H9 (cell line): ENCODE data around the gene ZNF423. TPM values are rescaled to one million over a fixed set of nuclear protein-coding genes. Genes with fewer than 3 reads are reported as not detected.

Source experiments
- DNase-seq: peaks from one replicate; pipeline ENCODE4 v3.0.0-alpha.2; 2017
- H2AFZ ChIP-seq: one replicate; pipeline ENCODE4 v1.6.1; 2013; ENCODE audit warnings: mild to moderate bottlenecking, low read length, control low read depth, moderate library complexity
- H2AK5ac ChIP-seq: 2 replicates; pipeline ENCODE4 v1.6.1; 2013; ENCODE audit warnings: low read length, control low read depth, mixed read lengths; ENCODE audit not compliant: insufficient read length
- H2BK120ac ChIP-seq: one replicate; pipeline ENCODE4 v1.6.1; 2013; ENCODE audit warnings: low read depth, mild to moderate bottlenecking, low read length, control low read depth, inconsistent platforms; ENCODE audit not compliant: poor library complexity, severe bottlenecking
- H2BK12ac ChIP-seq: 2 replicates; pipeline ENCODE4 v1.6.1; 2013; ENCODE audit warnings: low read length, control low read depth, mixed read lengths, low read depth; ENCODE audit not compliant: insufficient read length
- H2BK15ac ChIP-seq: 2 replicates; pipeline ENCODE4 v1.6.1; 2013; ENCODE audit warnings: low read depth, low read length, control low read depth
- H2BK20ac ChIP-seq: one replicate; pipeline ENCODE4 v1.6.1; 2013; ENCODE audit warnings: low read depth, mild to moderate bottlenecking, low read length, control low read depth, inconsistent platforms; ENCODE audit not compliant: poor library complexity, severe bottlenecking
- H2BK5ac ChIP-seq: 2 replicates; pipeline ENCODE4 v1.6.1; 2013; ENCODE audit warnings: low read length, control low read depth, mixed read lengths; ENCODE audit not compliant: insufficient read length
- H3K14ac ChIP-seq: 2 replicates; pipeline ENCODE4 v1.6.1; 2013; ENCODE audit warnings: low read length, control low read depth; ENCODE audit not compliant: insufficient read depth
- H3K18ac ChIP-seq: 2 replicates; pipeline ENCODE4 v1.6.1; 2013; ENCODE audit warnings: low read depth, mild to moderate bottlenecking, mixed read lengths, low read length, control low read depth; ENCODE audit not compliant: insufficient read length
- H3K23ac ChIP-seq: 2 replicates; pipeline ENCODE4 v1.6.1; 2013; ENCODE audit warnings: low read length, control low read depth, mixed read lengths, low read depth; ENCODE audit not compliant: insufficient read length
- H3K23me2 ChIP-seq: 2 replicates; pipeline ENCODE4 v1.6.1; 2013; ENCODE audit warnings: low read depth, mild to moderate bottlenecking, mixed read lengths, low read length, control low read depth; ENCODE audit not compliant: insufficient read length, poor library complexity, severe bottlenecking
- H3K27ac ChIP-seq: 2 replicates; pipeline ENCODE4 v1.5.1; 2013; ENCODE audit warnings: low read length, control low read depth, mixed read lengths, low read depth; ENCODE audit not compliant: insufficient read length
- H3K27me3 ChIP-seq: 2 replicates; pipeline ENCODE4 v1.6.1; 2013; ENCODE audit warnings: low read length, control low read depth, inconsistent platforms; ENCODE audit not compliant: insufficient read depth
- H3K4ac ChIP-seq: 2 replicates; pipeline ENCODE4 v1.6.1; 2013; ENCODE audit warnings: low read depth, mild to moderate bottlenecking, control low read depth, inconsistent platforms, low read length, moderate library complexity
- H3K4me1 ChIP-seq: 2 replicates; pipeline ENCODE4 v1.6.1; 2013; ENCODE audit warnings: low read length, control low read depth, inconsistent platforms; ENCODE audit not compliant: insufficient read depth
- H3K4me2 ChIP-seq: 2 replicates; pipeline ENCODE4 v1.6.1; 2013; ENCODE audit warnings: low read length, control low read depth, mixed read lengths; ENCODE audit not compliant: insufficient read length, insufficient read depth
- H3K56ac ChIP-seq: 2 replicates; pipeline ENCODE4 v1.6.1; 2013; ENCODE audit warnings: low read depth, mild to moderate bottlenecking, mixed read lengths, low read length, control low read depth; ENCODE audit not compliant: insufficient read length
- H3K79me1 ChIP-seq: 2 replicates; pipeline ENCODE4 v1.6.1; 2013; ENCODE audit warnings: low read depth, mild to moderate bottlenecking, moderate library complexity, low read length, control low read depth, inconsistent platforms; ENCODE audit not compliant: insufficient read depth, poor library complexity, severe bottlenecking
- H3K79me2 ChIP-seq: 2 replicates; pipeline ENCODE4 v1.6.1; 2013; ENCODE audit warnings: low read length, control low read depth, inconsistent platforms; ENCODE audit not compliant: insufficient read depth
- H3K9ac ChIP-seq: 2 replicates; pipeline ENCODE4 v1.6.1; 2013; ENCODE audit warnings: low read length, control low read depth, mixed read lengths; ENCODE audit not compliant: insufficient read length; ENCODE audit errors: extremely low read depth
- H3K9me3 ChIP-seq: one replicate; pipeline ENCODE4 v1.6.1; 2013; ENCODE audit warnings: low read depth, low read length, inconsistent platforms; ENCODE audit not compliant: control insufficient read depth
- H3T11ph ChIP-seq: one replicate; pipeline ENCODE4 v1.6.1; 2013; ENCODE audit warnings: mild to moderate bottlenecking, low read length, control low read depth, inconsistent platforms
- H4K20me1 ChIP-seq: one replicate; pipeline ENCODE4 v1.6.1; 2013; ENCODE audit not compliant: control insufficient read depth, insufficient read length, insufficient read depth
- H4K5ac ChIP-seq: 2 replicates; pipeline ENCODE4 v1.6.1; 2013; ENCODE audit warnings: low read depth, mild to moderate bottlenecking, mixed read lengths, low read length, control low read depth; ENCODE audit not compliant: insufficient read length
- H4K8ac ChIP-seq: replicated peaks from 2 replicates; pipeline ENCODE4 v1.6.1; 2013; ENCODE audit warnings: low read length, control low read depth, mixed read lengths, low read depth; ENCODE audit not compliant: insufficient read length
- H4K91ac ChIP-seq: 2 replicates; pipeline ENCODE4 v1.6.1; 2013; ENCODE audit warnings: low read depth, mild to moderate bottlenecking, moderate library complexity, mixed read lengths, low read length, control low read depth; ENCODE audit not compliant: insufficient read length
- H3K27ac Mint-ChIP-seq, 3 experiments: 2 replicates in 2 of 3; 3 replicates in 1 of 3; pipeline ENCODE4 v1.8.0; 2020 to 2021; ENCODE audit warnings: mixed read lengths in 3 of 3, mild to moderate bottlenecking in 1 of 3, moderate library complexity in 1 of 3
- H3K27me3 Mint-ChIP-seq: 2 replicates; pipeline ENCODE4 v1.8.0; 2021; ENCODE audit warnings: low read depth, mild to moderate bottlenecking, moderate library complexity, mixed read lengths
- H3K36me3 Mint-ChIP-seq, 3 experiments: 2 replicates in 2 of 3; 3 replicates in 1 of 3; pipeline ENCODE4 v1.8.0; 2020 to 2021; ENCODE audit warnings: low read depth in 3 of 3, mixed read lengths in 3 of 3; ENCODE audit not compliant: insufficient read depth in 1 of 3
- H3K4me1 Mint-ChIP-seq, 2 experiments: 2 replicates each; pipeline ENCODE4 v1.8.0; 2020; ENCODE audit warnings: mixed read lengths in 2 of 2
- H3K4me3 Mint-ChIP-seq, 2 experiments: 2 replicates in 1 of 2; 3 replicates in 1 of 2; pipeline ENCODE4 v1.8.0; 2020 to 2021; ENCODE audit warnings: mild to moderate bottlenecking in 2 of 2, mixed read lengths in 2 of 2, moderate library complexity in 1 of 2
- H3K9me3 Mint-ChIP-seq, 2 experiments: 2 replicates in 1 of 2; 3 replicates in 1 of 2; pipeline ENCODE4 v1.8.0; 2020; ENCODE audit warnings: mild to moderate bottlenecking in 2 of 2, mixed read lengths in 2 of 2, moderate library complexity in 1 of 2
- WGBS: extraction: QIAGEN DNeasy Blood & Tissue Kit; methylation state at CpG from one replicate; pipeline ENCODE4 v1.1.7; 2013; ENCODE audit warnings: missing lambda C conversion rate, low lambda C conversion rate, mixed read lengths; ENCODE audit not compliant: insufficient read length; ENCODE audit errors: extremely low coverage; 5-methylcytosine and 5-hydroxymethylcytosine counted together
- total RNA-seq: library from RNA; stranded (reverse); gene quantifications from 2 replicates; pipeline ENCODE4 v1.2.1, GENCODE V29; 2021
- TF ChIP-seq, protein P1 (sequence below): fragments of 200-600 bp; sonication (generic); conservative IDR thresholded peaks from 3 replicates; pipeline ENCODE4 v1.8.0; 2021; ENCODE audit warnings: antibody characterized with exemption, mild to moderate bottlenecking

ZNF423 gene
- total RNA-seq, 1 experiment from 2014 or later = 51.5 TPM

DNA sequence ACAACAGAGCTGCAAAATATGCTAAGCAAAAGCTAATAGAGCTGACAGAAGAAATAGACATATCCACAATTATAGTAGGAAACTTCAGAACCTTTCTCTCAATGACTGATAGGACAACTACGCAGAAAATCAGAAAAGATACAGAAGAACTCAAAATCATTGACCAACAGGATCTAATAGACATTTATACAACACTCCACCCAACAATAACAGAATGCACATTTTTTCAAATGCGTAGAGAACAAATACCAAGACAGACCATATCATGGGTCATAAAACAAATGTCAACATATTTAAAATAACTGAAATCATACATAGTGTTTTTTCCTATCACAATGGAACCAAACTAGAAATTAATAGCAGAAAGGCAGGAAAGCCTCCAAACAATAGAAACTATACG lies 244.9 kb downstream of the ZNF423 start:
- Histone ChIP-seq H3K56ac (no peak overlapping the region), H3K23ac (no peak overlapping the region), H4K8ac (no peak overlapping the region), H3K79me1 (no peaks in the 10 kb centered on the region), H3K4me1 (peaks cover 2% of the 10 kb centered on the region; the same call in 1 of the 2 replicates), H4K20me1 (no peaks in the 10 kb centered on the region), H3K27ac (no peak overlapping the region), H3T11ph (no peak overlapping the region), H2BK5ac (no peak overlapping the region), H4K91ac (no peak overlapping the region), H2BK12ac (no peak overlapping the region), H3K27me3 (no peaks in the 10 kb centered on the region), H2BK120ac (no peak overlapping the region), H3K4me2 (no peak overlapping the region), H3K23me2 (no peaks in the 10 kb centered on the region), H3K4ac (no peak overlapping the region), H4K5ac (no peak overlapping the region), H2AFZ (no peak overlapping the region), H3K14ac (no peak overlapping the region), H2BK20ac (no peak overlapping the region), H3K9me3 (no peaks in the 10 kb centered on the region), H3K9ac (no peak overlapping the region), H2AK5ac (no peak overlapping the region), H2BK15ac (no peak overlapping the region), H3K79me2 (no peaks in the 10 kb centered on the region), H3K18ac (no peak overlapping the region)
- Mint-ChIP-seq H3K4me1 (peaks cover 19% of the 10 kb centered on the region in 2 experiments), H3K36me3 (peaks cover 4 to 10% (median 10%) of the 10 kb centered on the region in 3 experiments; a peak in 6 of 7 replicates), H3K27me3 (no peaks in the 10 kb centered on the region; the same call in 1 of the 2 replicates), H3K9me3 (peaks cover 0 to 2% of the 10 kb centered on the region in 2 experiments; a peak in 1 of 5 replicates), H3K27ac (no peak overlapping the region), H3K4me3 (no peak overlapping the region)
- TF ChIP-seq, protein P1, sequence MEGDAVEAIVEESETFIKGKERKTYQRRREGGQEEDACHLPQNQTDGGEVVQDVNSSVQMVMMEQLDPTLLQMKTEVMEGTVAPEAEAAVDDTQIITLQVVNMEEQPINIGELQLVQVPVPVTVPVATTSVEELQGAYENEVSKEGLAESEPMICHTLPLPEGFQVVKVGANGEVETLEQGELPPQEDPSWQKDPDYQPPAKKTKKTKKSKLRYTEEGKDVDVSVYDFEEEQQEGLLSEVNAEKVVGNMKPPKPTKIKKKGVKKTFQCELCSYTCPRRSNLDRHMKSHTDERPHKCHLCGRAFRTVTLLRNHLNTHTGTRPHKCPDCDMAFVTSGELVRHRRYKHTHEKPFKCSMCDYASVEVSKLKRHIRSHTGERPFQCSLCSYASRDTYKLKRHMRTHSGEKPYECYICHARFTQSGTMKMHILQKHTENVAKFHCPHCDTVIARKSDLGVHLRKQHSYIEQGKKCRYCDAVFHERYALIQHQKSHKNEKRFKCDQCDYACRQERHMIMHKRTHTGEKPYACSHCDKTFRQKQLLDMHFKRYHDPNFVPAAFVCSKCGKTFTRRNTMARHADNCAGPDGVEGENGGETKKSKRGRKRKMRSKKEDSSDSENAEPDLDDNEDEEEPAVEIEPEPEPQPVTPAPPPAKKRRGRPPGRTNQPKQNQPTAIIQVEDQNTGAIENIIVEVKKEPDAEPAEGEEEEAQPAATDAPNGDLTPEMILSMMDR = no peak
- no CpG with 5 or more reads among the region's 3 CpGs for WGBS
- DNase-seq = no peak
